ENCODE measurements around the gene TMPO. TPM values are rescaled to one million over a fixed set of nuclear protein-coding genes. Genes with fewer than 3 reads are reported as not detected.

TMPO gene
- polyA plus RNA-seq, 1 experiment, result 49.1 TPM

DNA sequence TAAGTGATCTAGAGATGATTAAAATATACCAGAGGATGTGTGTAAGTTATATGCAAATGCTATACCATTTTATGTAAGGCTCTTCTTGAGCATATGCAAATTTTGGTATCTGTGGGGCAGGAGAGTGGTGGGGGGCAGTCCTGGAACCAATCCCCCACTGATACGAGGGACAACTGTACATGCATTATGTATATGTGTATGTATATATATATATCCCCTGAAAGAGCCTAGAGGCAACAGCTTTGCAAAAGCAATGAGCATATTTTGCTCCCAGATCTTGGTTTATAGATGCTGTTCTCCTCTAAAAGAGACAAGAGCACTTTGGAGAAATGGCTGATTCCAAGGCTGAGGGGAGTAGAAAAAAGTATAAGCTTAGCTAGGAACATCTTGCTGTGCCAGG lies 65.7 kb downstream of the TMPO start:
- ChIA-PET POLR2A (no interaction called here), CTCF (interaction anchor here (1.0 kb wide), 1 partner anchor 14 kb away, joined by 3 read pairs; no protein-coding TSS in a partner anchor)
- H3K9me3 ChIP-seq (ENCODE audit: control insufficient read depth, insufficient read depth, low read length), result no peaks in the 10 kb centered on the region
- TF ChIP-seq, protein P1, sequence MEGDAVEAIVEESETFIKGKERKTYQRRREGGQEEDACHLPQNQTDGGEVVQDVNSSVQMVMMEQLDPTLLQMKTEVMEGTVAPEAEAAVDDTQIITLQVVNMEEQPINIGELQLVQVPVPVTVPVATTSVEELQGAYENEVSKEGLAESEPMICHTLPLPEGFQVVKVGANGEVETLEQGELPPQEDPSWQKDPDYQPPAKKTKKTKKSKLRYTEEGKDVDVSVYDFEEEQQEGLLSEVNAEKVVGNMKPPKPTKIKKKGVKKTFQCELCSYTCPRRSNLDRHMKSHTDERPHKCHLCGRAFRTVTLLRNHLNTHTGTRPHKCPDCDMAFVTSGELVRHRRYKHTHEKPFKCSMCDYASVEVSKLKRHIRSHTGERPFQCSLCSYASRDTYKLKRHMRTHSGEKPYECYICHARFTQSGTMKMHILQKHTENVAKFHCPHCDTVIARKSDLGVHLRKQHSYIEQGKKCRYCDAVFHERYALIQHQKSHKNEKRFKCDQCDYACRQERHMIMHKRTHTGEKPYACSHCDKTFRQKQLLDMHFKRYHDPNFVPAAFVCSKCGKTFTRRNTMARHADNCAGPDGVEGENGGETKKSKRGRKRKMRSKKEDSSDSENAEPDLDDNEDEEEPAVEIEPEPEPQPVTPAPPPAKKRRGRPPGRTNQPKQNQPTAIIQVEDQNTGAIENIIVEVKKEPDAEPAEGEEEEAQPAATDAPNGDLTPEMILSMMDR (IDR thresholded peaks at IDR 0.05; ENCODE audit: low read depth, low read length), result no peak
- DNase-seq (ENCODE audit: low read depth, low spot score), result no peak
- no peaks in the 10 kb centered on the region for H3K27me3 ChIP-seq (ENCODE audit: control insufficient read depth, insufficient read depth, low read length)
- H3K27ac ChIP-seq (ENCODE audit: low read depth, low read length), result no peak overlapping the region
- H3K4me3 ChIP-seq (ENCODE audit: low read depth, low read length), result no peak overlapping the region

DNA sequence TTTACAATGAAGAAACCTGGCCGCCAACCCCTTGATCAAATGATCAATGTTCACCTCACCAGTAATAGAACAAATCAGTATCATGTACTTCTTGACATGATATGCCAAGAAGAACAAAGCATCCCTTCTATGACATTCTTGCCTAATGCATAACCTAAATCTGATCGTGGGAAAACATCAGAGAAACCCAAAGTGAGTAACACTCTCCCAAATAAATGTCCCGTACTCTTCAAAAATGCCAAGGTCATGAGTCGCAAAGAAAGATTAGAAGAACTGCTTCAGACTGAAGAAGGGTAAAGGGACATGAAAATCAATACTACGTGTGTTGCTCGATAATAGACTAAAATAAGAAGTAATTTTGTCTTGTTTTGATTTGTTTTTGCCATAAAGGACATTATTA lies 66.7 kb downstream of the TMPO start:
- no peak for DNase-seq (ENCODE audit: low read depth, low spot score)

DNA sequence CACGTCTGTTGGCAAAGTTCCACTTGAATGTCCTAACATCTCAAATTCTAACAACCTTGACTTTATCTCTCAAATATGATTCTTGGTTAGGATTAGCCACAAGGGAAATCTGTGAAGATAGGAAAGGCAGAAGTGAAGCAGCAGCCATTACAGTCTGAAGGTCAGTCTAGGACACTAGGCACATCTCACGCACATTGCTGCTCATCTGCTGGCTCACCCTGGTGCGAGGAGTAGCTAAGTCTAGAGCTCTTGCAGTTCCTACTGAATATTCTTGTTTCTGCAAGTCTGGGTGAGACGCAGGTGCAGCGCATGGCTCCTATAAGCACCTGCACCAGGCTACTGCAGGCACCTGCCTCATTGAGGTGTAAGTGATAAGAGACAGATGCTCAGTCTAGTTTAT lies 71.7 kb downstream of the TMPO start:
- TF ChIP-seq, protein P1 (IDR thresholded peaks at IDR 0.05; ENCODE audit: low read depth, low read length), result no peak
- ChIA-PET POLR2A (no interaction called here), CTCF (interaction anchor here (0.8 to 2.6 kb wide), 2 partner anchors 20 to 57 kb away, joined by 5 to 12 read pairs; no protein-coding TSS in a partner anchor)
- Histone ChIP-seq H3K27ac (ENCODE audit: low read depth, low read length) (no peak overlapping the region), H3K27me3 (ENCODE audit: control insufficient read depth, insufficient read depth, low read length) (no peaks in the 10 kb centered on the region), H3K9me3 (ENCODE audit: control insufficient read depth, insufficient read depth, low read length) (no peaks in the 10 kb centered on the region), H3K4me3 (ENCODE audit: low read depth, low read length) (no peak overlapping the region)
- no peak for DNase-seq (ENCODE audit: low read depth, low spot score)

More for the DNA sequence above, 66.7 kb downstream of the TMPO start:
- ChIA-PET POLR2A (no interaction called here), CTCF (interaction anchor here (1.0 kb wide), 1 partner anchor 15 kb away, joined by 3 read pairs; no protein-coding TSS in a partner anchor)
- Histone ChIP-seq H3K27me3 (ENCODE audit: control insufficient read depth, insufficient read depth, low read length) (no peaks in the 10 kb centered on the region), H3K27ac (ENCODE audit: low read depth, low read length) (no peak overlapping the region), H3K9me3 (ENCODE audit: control insufficient read depth, insufficient read depth, low read length) (no peaks in the 10 kb centered on the region), H3K4me3 (ENCODE audit: low read depth, low read length) (no peak overlapping the region)
- TF ChIP-seq, protein P1 (IDR thresholded peaks at IDR 0.05; ENCODE audit: low read depth, low read length), result no peak

DNA sequence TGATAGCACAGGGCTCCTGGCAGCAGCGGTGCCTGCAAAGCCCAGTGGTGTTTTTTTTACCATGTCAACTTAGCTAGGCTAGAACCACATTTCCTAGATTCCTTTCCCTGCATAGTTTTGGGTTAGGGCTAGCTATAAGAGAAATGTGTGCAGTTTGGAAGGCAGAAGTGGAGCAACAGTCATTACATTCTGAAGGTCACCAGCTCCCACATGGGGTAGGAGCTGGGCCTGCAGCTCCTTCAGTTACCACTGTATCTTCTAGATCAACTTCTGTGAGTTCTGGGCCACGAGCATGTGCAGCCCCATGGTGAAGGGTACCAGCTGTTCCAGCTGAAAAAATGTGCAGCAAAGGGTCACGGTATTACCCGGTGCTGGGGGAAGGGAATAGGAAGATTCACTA lies 75.8 kb downstream of the TMPO start:
- H3K27me3 ChIP-seq (ENCODE audit: control insufficient read depth, insufficient read depth, low read length), result no peaks in the 10 kb centered on the region
- TF ChIP-seq, protein P1 (IDR thresholded peaks at IDR 0.05; ENCODE audit: low read depth, low read length), result peak; percentile 20
- POLR2A ChIA-PET, result interaction anchor here (0.6 to 0.7 kb wide), 3 partner anchors 52 to 173 kb away, joined by 3 read pairs; no protein-coding TSS in a partner anchor

DNA sequence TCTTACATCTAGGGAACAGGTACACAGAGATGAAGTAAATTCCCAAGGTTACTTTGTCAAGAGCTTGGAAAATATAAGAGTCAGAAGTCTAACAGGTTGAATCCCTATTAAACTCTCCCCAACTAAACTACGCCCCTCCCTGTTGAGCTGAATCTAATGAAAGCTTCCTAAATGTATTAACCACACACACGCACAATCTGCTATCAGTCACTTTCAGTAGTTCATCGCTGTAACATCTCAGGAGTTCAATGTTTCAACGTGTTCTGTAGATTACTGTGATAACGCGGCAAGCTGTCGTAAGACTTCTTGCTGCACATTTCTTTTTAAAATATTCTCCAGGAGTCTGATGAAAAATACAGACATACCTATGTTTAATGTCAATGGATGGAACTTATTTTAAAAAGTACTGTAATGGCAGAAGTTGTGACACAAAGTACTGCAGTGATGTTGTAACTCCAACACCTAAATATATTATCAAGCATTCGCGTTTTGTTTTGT lies 77.5 kb downstream of the TMPO start:
- Histone ChIP-seq H3K27me3 (ENCODE audit: control insufficient read depth, insufficient read depth, low read length) (no peaks in the 10 kb centered on the region), H3K9me3 (ENCODE audit: control insufficient read depth, insufficient read depth, low read length) (peaks cover 5% of the 10 kb centered on the region; the same call in 1 of the 2 replicates), H3K27ac (ENCODE audit: low read depth, low read length) (peak overlapping the region; percentile 40), H3K4me3 (ENCODE audit: low read depth, low read length) (peak overlapping the region; percentile 54)
- DNase-seq (ENCODE audit: low read depth, low spot score), result no peak
- ChIA-PET CTCF (interaction anchor here (0.6 to 6.5 kb wide), 5 partner anchors 26 to 176 kb away, joined by 3 to 59 read pairs (median 9); no protein-coding TSS in a partner anchor), POLR2A (interaction anchor here (0.6 to 3.2 kb wide), 12 partner anchors 17 to 175 kb away, joined by 3 to 25 read pairs (median 4); partner anchors contain the start of genes APAF1 and IKBIP)
- TF ChIP-seq, protein P1 (IDR thresholded peaks at IDR 0.05; ENCODE audit: low read depth, low read length), result no peak

More for the DNA sequence above, 75.8 kb downstream of the TMPO start:
- H3K4me3 ChIP-seq (ENCODE audit: low read depth, low read length), result no peak overlapping the region
- H3K27ac ChIP-seq (ENCODE audit: low read depth, low read length), result no peak overlapping the region
- CTCF ChIA-PET, result interaction anchor here (0.6 to 1.9 kb wide), 6 partner anchors 22 to 173 kb away, joined by 3 to 20 read pairs (median 4); no protein-coding TSS in a partner anchor
- H3K9me3 ChIP-seq (ENCODE audit: control insufficient read depth, insufficient read depth, low read length), result peaks cover 5% of the 10 kb centered on the region; the same call in 1 of the 2 replicates
- DNase-seq (ENCODE audit: low read depth, low spot score), result no peak

Measured in AG04450 (cell line).